ENCODE data around the gene RNF213. TPM values are rescaled to one million over a fixed set of nuclear protein-coding genes. Genes with fewer than 3 reads are reported as not detected.

RNF213 gene
- total and polyA plus RNA-seq, 2 donors (not counting 1 experiment from before 2014, with no cell fraction given) = 36.8 to 245 TPM

GRCh38 chr17:80264205-80265075, 3.8 kb downstream of the RNF213 start:
- Histone ChIP-seq H2AFZ (ENCODE audit: low read length) (no peak overlapping the region), H3K27me3 (ENCODE audit: control insufficient read depth, insufficient read depth, low read length) (no peaks in the 10 kb centered on the region), H3K79me2 (ENCODE audit: control insufficient read depth, insufficient read depth, low read length) (peaks cover 40% of the 10 kb centered on the region), H3K4me3 (replicated peaks in 1 of 4; ENCODE audit: control extremely low read depth in 1 of 4, insufficient read depth in 1 of 4, low read depth in 3 of 4, low read length in 4 of 4) (peak overlapping the region; percentile 48 to 91 (median 71)), H3K27ac (ENCODE audit: insufficient read depth, low read length) (no peak overlapping the region), H3K36me3 (ENCODE audit: control insufficient read depth, insufficient read depth, low read length) (peaks cover 3% of the 10 kb centered on the region), H3K9me3 (ENCODE audit: control insufficient read depth, insufficient read depth, low read depth, low read length) (no peaks in the 10 kb centered on the region), H4K20me1 (ENCODE audit: control insufficient read depth, extremely low read depth, insufficient read depth, low read length) (no peaks in the 10 kb centered on the region), H3K4me1 (ENCODE audit: control insufficient read depth, extremely low read depth, insufficient read depth, low read length) (peaks cover 17% of the 10 kb centered on the region), H3K9ac (ENCODE audit: insufficient read depth, low read length) (peak overlapping the region; percentile 2), H3K4me2 (ENCODE audit: extremely low read depth, insufficient read depth, low read length) (peak overlapping the region; percentile 83)
- no peak for DNase-seq (ENCODE audit: low read depth in 2 of 2)
- TF ChIP-seq, protein P1, sequence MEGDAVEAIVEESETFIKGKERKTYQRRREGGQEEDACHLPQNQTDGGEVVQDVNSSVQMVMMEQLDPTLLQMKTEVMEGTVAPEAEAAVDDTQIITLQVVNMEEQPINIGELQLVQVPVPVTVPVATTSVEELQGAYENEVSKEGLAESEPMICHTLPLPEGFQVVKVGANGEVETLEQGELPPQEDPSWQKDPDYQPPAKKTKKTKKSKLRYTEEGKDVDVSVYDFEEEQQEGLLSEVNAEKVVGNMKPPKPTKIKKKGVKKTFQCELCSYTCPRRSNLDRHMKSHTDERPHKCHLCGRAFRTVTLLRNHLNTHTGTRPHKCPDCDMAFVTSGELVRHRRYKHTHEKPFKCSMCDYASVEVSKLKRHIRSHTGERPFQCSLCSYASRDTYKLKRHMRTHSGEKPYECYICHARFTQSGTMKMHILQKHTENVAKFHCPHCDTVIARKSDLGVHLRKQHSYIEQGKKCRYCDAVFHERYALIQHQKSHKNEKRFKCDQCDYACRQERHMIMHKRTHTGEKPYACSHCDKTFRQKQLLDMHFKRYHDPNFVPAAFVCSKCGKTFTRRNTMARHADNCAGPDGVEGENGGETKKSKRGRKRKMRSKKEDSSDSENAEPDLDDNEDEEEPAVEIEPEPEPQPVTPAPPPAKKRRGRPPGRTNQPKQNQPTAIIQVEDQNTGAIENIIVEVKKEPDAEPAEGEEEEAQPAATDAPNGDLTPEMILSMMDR (conservative IDR thresholded peaks at IDR 0.05 in 1 of 2, IDR thresholded peaks at IDR 0.05 in 1 of 2; ENCODE audit: low read depth in 1 of 2, low read length in 2 of 2) = no peak
- no peak for TF ChIP-seq EZH2 (IDR thresholded peaks at IDR 0.05; ENCODE audit: low read length, missing control alignments)

DNA sequence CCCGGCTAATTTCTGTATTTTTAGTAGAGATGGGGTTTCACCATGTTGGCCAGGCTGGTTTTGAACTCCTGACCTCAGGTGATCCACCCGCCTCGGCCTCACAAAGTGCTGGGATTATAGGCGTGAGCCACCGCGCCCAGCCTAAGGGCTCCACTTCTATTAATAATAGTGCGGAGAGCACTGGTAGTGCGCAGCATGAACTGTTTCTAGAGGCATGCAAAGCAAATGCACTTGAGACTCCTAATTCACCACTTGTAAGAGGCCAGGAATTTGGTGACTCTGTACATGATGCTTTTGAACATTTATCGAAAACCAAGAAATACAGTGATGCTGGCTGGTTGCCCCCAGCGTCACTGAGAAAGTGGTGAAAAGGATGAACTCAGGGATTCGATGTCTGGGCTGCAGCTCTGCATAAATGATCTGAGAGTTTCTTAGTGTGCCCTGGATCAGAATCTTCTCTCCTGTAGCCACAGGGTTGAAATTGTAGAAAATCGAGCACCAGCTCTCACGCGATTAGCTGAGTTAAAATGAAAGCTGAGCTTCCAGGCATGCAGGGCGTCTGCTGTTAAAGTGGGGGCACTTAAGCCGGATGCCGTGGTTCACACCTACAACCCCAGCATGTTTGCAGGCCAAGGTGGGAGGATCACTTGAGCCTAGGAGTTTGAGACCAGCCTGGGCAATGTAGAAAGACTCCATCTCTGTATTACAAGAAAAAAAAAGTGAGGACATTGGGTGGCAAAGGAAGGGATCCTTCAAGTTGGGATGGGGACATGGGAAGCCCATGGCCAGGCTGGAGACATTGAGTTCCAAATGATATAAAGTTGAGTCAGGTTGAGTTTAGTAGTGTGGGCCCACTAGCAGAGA, 4.8 kb downstream of the RNF213 start:
- Histone ChIP-seq H3K4me3 (replicated peaks in 1 of 4; ENCODE audit: control extremely low read depth in 1 of 4, insufficient read depth in 1 of 4, low read depth in 3 of 4, low read length in 4 of 4) (no peak overlapping the region), H3K9me3 (ENCODE audit: control insufficient read depth, insufficient read depth, low read depth, low read length) (no peaks in the 10 kb centered on the region), H3K4me2 (ENCODE audit: extremely low read depth, insufficient read depth, low read length) (no peak overlapping the region), H4K20me1 (ENCODE audit: control insufficient read depth, extremely low read depth, insufficient read depth, low read length) (no peaks in the 10 kb centered on the region), H3K27me3 (ENCODE audit: control insufficient read depth, insufficient read depth, low read length) (no peaks in the 10 kb centered on the region), H3K79me2 (ENCODE audit: control insufficient read depth, insufficient read depth, low read length) (peaks cover 44% of the 10 kb centered on the region), H2AFZ (ENCODE audit: low read length) (no peak overlapping the region), H3K4me1 (ENCODE audit: control insufficient read depth, extremely low read depth, insufficient read depth, low read length) (peaks cover 17% of the 10 kb centered on the region), H3K27ac (ENCODE audit: insufficient read depth, low read length) (no peak overlapping the region), H3K9ac (ENCODE audit: insufficient read depth, low read length) (no peak overlapping the region), H3K36me3 (ENCODE audit: control insufficient read depth, insufficient read depth, low read length) (peaks cover 11% of the 10 kb centered on the region)
- peak in 1 of 2 donors; percentile 50 for DNase-seq (ENCODE audit: low read depth in 2 of 2)
- TF ChIP-seq, protein P1 (conservative IDR thresholded peaks at IDR 0.05 in 1 of 2, IDR thresholded peaks at IDR 0.05 in 1 of 2; ENCODE audit: low read depth in 1 of 2, low read length in 2 of 2) = no peak
- no peak for TF ChIP-seq EZH2 (IDR thresholded peaks at IDR 0.05; ENCODE audit: low read length, missing control alignments)

DNA sequence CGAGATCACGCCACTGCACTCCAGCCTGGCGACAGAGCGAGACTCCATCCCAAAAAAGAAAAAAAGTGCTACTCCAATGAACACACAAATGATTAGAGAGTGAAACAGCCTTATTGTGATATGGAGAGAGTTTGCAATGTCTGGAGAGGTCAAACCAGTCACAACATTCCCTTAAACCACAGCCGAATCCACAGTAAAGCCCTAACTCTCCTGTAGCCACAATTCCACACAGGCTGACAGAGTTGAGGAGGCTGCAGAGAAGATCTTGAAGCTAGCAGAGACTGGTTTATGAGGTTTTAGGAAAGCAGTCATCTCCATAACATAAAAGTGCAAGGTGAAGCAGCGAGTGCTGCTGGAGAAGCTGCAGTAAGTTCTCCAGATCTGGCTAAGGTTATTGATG, 6.7 kb downstream of the RNF213 start:
- no peak overlapping the region for H3K4me2 ChIP-seq (ENCODE audit: extremely low read depth, insufficient read depth, low read length)
- H2AFZ ChIP-seq (ENCODE audit: low read length) = no peak overlapping the region
- no peaks in the 10 kb centered on the region for H4K20me1 ChIP-seq (ENCODE audit: control insufficient read depth, extremely low read depth, insufficient read depth, low read length)
- peak in 1 of 2 donors; percentile 67 for DNase-seq (ENCODE audit: low read depth in 2 of 2)
- H3K79me2 ChIP-seq (ENCODE audit: control insufficient read depth, insufficient read depth, low read length) = peaks cover 33% of the 10 kb centered on the region
- H3K9ac ChIP-seq (ENCODE audit: insufficient read depth, low read length) = no peak overlapping the region
- H3K27ac ChIP-seq (ENCODE audit: insufficient read depth, low read length) = no peak overlapping the region
- H3K4me1 ChIP-seq (ENCODE audit: control insufficient read depth, extremely low read depth, insufficient read depth, low read length) = peaks cover 14% of the 10 kb centered on the region
- TF ChIP-seq, protein P1 (conservative IDR thresholded peaks at IDR 0.05 in 1 of 2, IDR thresholded peaks at IDR 0.05 in 1 of 2; ENCODE audit: low read depth in 1 of 2, low read length in 2 of 2) = no peak
- TF ChIP-seq EZH2 (IDR thresholded peaks at IDR 0.05; ENCODE audit: low read length, missing control alignments) = no peak
- peaks cover 13% of the 10 kb centered on the region for H3K36me3 ChIP-seq (ENCODE audit: control insufficient read depth, insufficient read depth, low read length)
- H3K4me3 ChIP-seq (replicated peaks in 1 of 4; ENCODE audit: control extremely low read depth in 1 of 4, insufficient read depth in 1 of 4, low read depth in 3 of 4, low read length in 4 of 4) = no peak overlapping the region
- no peaks in the 10 kb centered on the region for H3K27me3 ChIP-seq (ENCODE audit: control insufficient read depth, insufficient read depth, low read length)
- H3K9me3 ChIP-seq (ENCODE audit: control insufficient read depth, insufficient read depth, low read depth, low read length) = no peaks in the 10 kb centered on the region

Measured in fibroblast of lung (primary cell).